Measurements from ENCODE around the gene COQ8A.
"Not testable (repeated sequence)": the region's sequence is repeated elsewhere in the genome, so short reads cannot be mapped to it uniquely, and the experiment has no call there.

Gene COQ8A

GRCh38 chr1:226953175-226953800 lies 13.2 kb downstream of the COQ8A start:
- no peak for DNase-seq (ENCODE audit: low read depth)

- no peak for DNase-seq (ENCODE audit: low read depth)
Observed at GRCh38 chr1:226954337-226954736, 14.2 kb downstream of the COQ8A start.

- DNase-seq (ENCODE audit: low read depth), result no peak
Observed at GRCh38 chr1:226954777-226955176, 14.7 kb downstream of the COQ8A start.

- DNase-seq (ENCODE audit: low read depth), result not testable (repeated sequence)
Observed at GRCh38 chr1:226955857-226956256, 15.8 kb downstream of the COQ8A start.

GRCh38 chr1:226956942-226957713 lies 17.0 kb downstream of the COQ8A start:
- no peak for DNase-seq (ENCODE audit: low read depth)

- DNase-seq (ENCODE audit: low read depth), result no peak
Observed at GRCh38 chr1:226957714-226958113, 17.6 kb downstream of the COQ8A start.

GRCh38 chr1:226958300-226958699 lies 18.2 kb downstream of the COQ8A start:
- no peak for DNase-seq (ENCODE audit: low read depth)

GRCh38 chr1:226960256-226960655 lies 20.2 kb downstream of the COQ8A start:
- no peak for DNase-seq (ENCODE audit: low read depth)

- no peak for DNase-seq (ENCODE audit: low read depth)
Observed at GRCh38 chr1:226960944-226961765, 21.1 kb downstream of the COQ8A start.

- no peak for DNase-seq (ENCODE audit: low read depth)
Observed at GRCh38 chr1:226962421-226963391, 22.6 kb downstream of the COQ8A start.

- DNase-seq (ENCODE audit: low read depth), result no peak
Observed at GRCh38 chr1:226964068-226964425, 24.0 kb downstream of the COQ8A start.

- no peak for DNase-seq (ENCODE audit: low read depth)
Observed at GRCh38 chr1:226964611-226965486, 24.8 kb downstream of the COQ8A start.

GRCh38 chr1:226965581-226966440 lies 25.7 kb downstream of the COQ8A start:
- DNase-seq (ENCODE audit: low read depth), result no peak

- no peak for DNase-seq (ENCODE audit: low read depth)
Observed at GRCh38 chr1:226966683-226967082, 26.6 kb downstream of the COQ8A start.

GRCh38 chr1:226967665-226968064 lies 27.6 kb downstream of the COQ8A start:
- DNase-seq (ENCODE audit: low read depth), result no peak

- no peak for DNase-seq (ENCODE audit: low read depth)
Observed at GRCh38 chr1:226971765-226972164, 31.7 kb downstream of the COQ8A start.

- DNase-seq (ENCODE audit: low read depth), result no peak
Observed at GRCh38 chr1:226972931-226973330, 32.8 kb downstream of the COQ8A start.

- no peak for DNase-seq (ENCODE audit: low read depth)
Observed at GRCh38 chr1:226973371-226973897, 33.3 kb downstream of the COQ8A start.

- no peak for DNase-seq (ENCODE audit: low read depth)
Observed at GRCh38 chr1:226973898-226974543, 33.9 kb downstream of the COQ8A start.
